HCT116 (cell line): ENCODE measurements around the gene PARVB. TPM values are rescaled to one million over a fixed set of nuclear protein-coding genes. Genes with fewer than 3 reads are reported as not detected.

ENCODE experiments used
- ATAC-seq: fragments of 200-7000 bp; cut with Tn5 transposase; 2 replicates; pipeline ENCODE4 v1.9.1; 2020; ENCODE audit warnings: mild to moderate bottlenecking, moderate library complexity
- BruUV-seq: library from RNA; stranded (reverse); fragments of 400-500 nt; replicated peaks from 2 replicates; lab custom pipeline; 2021; lab: Mats Ljungman, UMichigan
- CTCF ChIA-PET: fragments of 300-600 bp; sonication (Branson Sonifier 250); formaldehyde crosslinking; loops from one replicate; lab custom pipeline; 2021; ENCODE audit warnings: antibody characterized with exemption; lab: Charles Lee
- POLR2A ChIA-PET: fragments of 300-600, 350-600 bp; sonication (Branson Sonifier 250); formaldehyde crosslinking; loops from one replicate; lab custom pipeline; 2021; ENCODE audit warnings: antibody characterized with exemption; lab: Charles Lee
- RAD21 ChIA-PET, 2 experiments: fragments of 300-600 bp; sonication (Branson Sonifier 250); formaldehyde crosslinking; loops; one replicate each; lab custom pipeline; 2023; ENCODE audit warnings: low total read pairs in 2 of 2; ENCODE audit not compliant: uncharacterized antibody in 2 of 2, unreplicated experiment in 2 of 2, low non-redundant PET in 1 of 2; lab: Charles Lee
- DNase-seq: peaks from one replicate; pipeline ENCODE4 v3.0.0-alpha.2; 2010; ENCODE audit warnings: low read depth, low spot score
- H2AFZ ChIP-seq: fragments of 200-600 bp; shearing (Covaris generic), sonication (generic); 2 replicates; pipeline ENCODE4 v1.6.1; 2017; ENCODE audit warnings: low read depth, mixed run types, mixed read lengths, antibody characterized with exemption, low read length; ENCODE audit not compliant: poor library complexity, severe bottlenecking
- H3K27ac ChIP-seq: 2 replicates; pipeline ENCODE4 v1.5.1; 2012; ENCODE audit warnings: low read depth, low read length
- H3K27me3 ChIP-seq: fragments of 200-600 bp; sonication (generic); 2 replicates; pipeline ENCODE4 v1.6.1; 2016; ENCODE audit warnings: mixed run types, low read length, mixed read lengths; ENCODE audit not compliant: insufficient read depth
- H3K36me3 ChIP-seq, 2 experiments: fragments of 200-500 bp in 1 of 2; fragments of 200-600 bp in 1 of 2; sonication (Bioruptor generic) in 1 of 2; sonication (generic) in 1 of 2; 2 replicates each; pipeline versions ENCODE4 v1.5.1 to v1.6.1; 2014 to 2016; ENCODE audit warnings: low read length in 2 of 2, inconsistent platforms in 1 of 2, mixed read lengths in 1 of 2, mixed run types in 1 of 2; ENCODE audit not compliant: insufficient read depth in 2 of 2, control insufficient read depth in 1 of 2
- H3K4me1 ChIP-seq, 2 experiments: fragments of 200-600 bp in 1 of 2; sonication (generic) in 1 of 2; 2 replicates each; pipeline versions ENCODE4 v1.5.1 to v1.6.1; 2012 to 2017; ENCODE audit warnings: low read length in 2 of 2, inconsistent platforms in 1 of 2, mild to moderate bottlenecking in 1 of 2, mixed read lengths in 1 of 2, mixed run types in 1 of 2, moderate library complexity in 1 of 2; ENCODE audit not compliant: insufficient read depth in 2 of 2, control insufficient read depth in 1 of 2
- H3K4me2 ChIP-seq: fragments of 200-600 bp; sonication (generic); 2 replicates; pipeline ENCODE4 v1.6.1; 2017; ENCODE audit warnings: mixed run types, low read length, mixed read lengths
- H3K4me3 ChIP-seq, 2 experiments: fragments of 200-600 bp in 1 of 2; sonication (generic) in 1 of 2; replicated peaks in 1 of 2; 2 replicates each; pipeline ENCODE4 v1.5.1; 2011 to 2016; ENCODE audit warnings: low read length in 2 of 2, control low read depth in 1 of 2, low read depth in 1 of 2, mild to moderate bottlenecking in 1 of 2, mixed read lengths in 1 of 2, mixed run types in 1 of 2
- H3K79me2 ChIP-seq: fragments of 200-600 bp; sonication (generic); 2 replicates; pipeline ENCODE4 v1.6.1; 2017; ENCODE audit warnings: mild to moderate bottlenecking, mixed run types, low read length, moderate library complexity, mixed read lengths; ENCODE audit not compliant: insufficient read depth
- H3K9ac ChIP-seq: fragments of 200-600 bp; sonication (generic); 2 replicates; pipeline ENCODE4 v1.6.1; 2016; ENCODE audit warnings: low read length, mixed read lengths
- H3K9me2 ChIP-seq: fragments of 200-600 bp; sonication (generic), shearing (Covaris generic); 2 replicates; pipeline ENCODE4 v1.6.1; 2017; ENCODE audit warnings: mixed run types, mild to moderate bottlenecking, moderate library complexity; ENCODE audit not compliant: insufficient read depth
- H3K9me3 ChIP-seq, 2 experiments: fragments of 200-500 bp in 1 of 2; fragments of 200-600 bp in 1 of 2; sonication (Bioruptor generic) in 1 of 2; sonication (generic) in 1 of 2; 2 replicates each; pipeline ENCODE4 v1.6.1; 2014 to 2017; ENCODE audit warnings: low read length in 2 of 2, mixed read lengths in 2 of 2, inconsistent platforms in 1 of 2, low read depth in 1 of 2, mild to moderate bottlenecking in 1 of 2, mixed run types in 1 of 2, moderate library complexity in 1 of 2; ENCODE audit not compliant: control insufficient read depth in 1 of 2, insufficient read depth in 1 of 2
- H4K20me1 ChIP-seq: fragments of 200-600 bp; sonication (generic), shearing (Covaris generic); 2 replicates; pipeline ENCODE4 v1.6.1; 2017; ENCODE audit warnings: mixed run types, mild to moderate bottlenecking, moderate library complexity; ENCODE audit not compliant: insufficient read depth
- CEBPB ChIP-seq: IDR thresholded peaks from 2 replicates; pipeline ENCODE4 v1.6.1; 2012; ENCODE audit warnings: low read depth
- ELF1 ChIP-seq: IDR thresholded peaks from 2 replicates; pipeline ENCODE4 v1.6.1; 2012; ENCODE audit warnings: low read depth, borderline replicate concordance
- EZH2 ChIP-seq: fragments of 200-600 bp; sonication (generic); IDR thresholded peaks from 2 replicates; pipeline ENCODE4 v1.6.1; 2017; ENCODE audit warnings: antibody characterized with exemption, mixed run types
- EZH2phosphoT487 ChIP-seq: fragments of 200-600 bp; IDR thresholded peaks from 2 replicates; pipeline ENCODE4 v1.6.1; 2018; ENCODE audit warnings: antibody characterized with exemption, borderline replicate concordance
- FOSL1 ChIP-seq: IDR thresholded peaks from 2 replicates; pipeline ENCODE4 v1.6.1; 2012; ENCODE audit warnings: low read depth
- RAD21 ChIP-seq: IDR thresholded peaks from 2 replicates; pipeline ENCODE4 v1.6.1; 2012; ENCODE audit warnings: low read depth, mild to moderate bottlenecking
- SIN3A ChIP-seq: IDR thresholded peaks from 2 replicates; pipeline ENCODE4 v1.6.1; 2012; ENCODE audit warnings: low read depth
- SP1 ChIP-seq: IDR thresholded peaks from 2 replicates; pipeline ENCODE4 v1.6.1; 2012; ENCODE audit warnings: low read depth
- TCF7L2 ChIP-seq: IDR thresholded peaks from 2 replicates; pipeline ENCODE4 v1.7.0; 2011; ENCODE audit warnings: borderline replicate concordance, inconsistent platforms; ENCODE audit not compliant: insufficient read depth, insufficient read length; ENCODE audit errors: extremely low read depth
- YY1 ChIP-seq: IDR thresholded peaks from 2 replicates; pipeline ENCODE4 v1.6.1; 2011; ENCODE audit warnings: low read length, low read depth, moderate library complexity, mild to moderate bottlenecking; ENCODE audit not compliant: insufficient replicate concordance; ENCODE audit errors: extremely low read depth
- ZNF274 ChIP-seq: fragments of 200-500 bp; sonication (Bioruptor generic); IDR thresholded peaks from 2 replicates; pipeline ENCODE4 v1.6.1; 2014; ENCODE audit warnings: mild to moderate bottlenecking, low read depth, low read length, inconsistent platforms
- intact Hi-C: fragments of 100-400 bp; cut with micrococcal nuclease; formaldehyde crosslinking; loops from 2 replicates; pipeline ENCODE4 v1.10.0; 2022
- total RNA-seq: library from RNA; stranded (reverse); gene quantifications from one replicate; pipeline ENCODE4 v1.2.1, GENCODE V29; 2021; ENCODE audit not compliant: unreplicated experiment
- TF ChIP-seq, protein P1 (sequence below): IDR thresholded peaks from 2 replicates; pipeline ENCODE4 v1.6.1; 2012; ENCODE audit warnings: low read depth
- TF ChIP-seq, protein P2 (sequence below): IDR thresholded peaks from 2 replicates; pipeline ENCODE4 v1.6.1; 2012

Gene PARVB
- total RNA-seq, 1 experiment from 2014 or later = 21.4 TPM

GRCh38 chr22:43998679-43999264 is 25.3 kb upstream of the PARVB start:
- Histone ChIP-seq H3K4me1 (no peaks in the 10 kb centered on the region), H3K4me2 (no peak overlapping the region), H3K36me3 (peaks cover 9 to 13% of the 10 kb centered on the region in 2 experiments; a peak in 3 of 4 replicates), H3K9ac (no peak overlapping the region), H2AFZ (no peak overlapping the region), H3K79me2 (no peaks in the 10 kb centered on the region), H3K27me3 (no peaks in the 10 kb centered on the region), H4K20me1 (no peaks in the 10 kb centered on the region), H3K9me2 (no peaks in the 10 kb centered on the region), H3K4me3 (no peak overlapping the region), H3K9me3 (no peaks in the 10 kb centered on the region), H3K27ac (no peak overlapping the region)
- intact Hi-C loops = no loop called here
- DNase-seq (no peak), ATAC-seq (no peak)
- POLR2A ChIA-PET = no interaction called here
- CTCF ChIA-PET = no interaction called here
- RAD21 ChIA-PET = no interaction called here
- BruUV-seq = no TSS peak
- TF ChIP-seq YY1 (no peak), EZH2 (no peak), RAD21 (no peak), ELF1 (no peak), SP1 (no peak), EZH2phosphoT487 (no peak), FOSL1 (no peak), TCF7L2 (no peak), ZNF274 (no peak)

DNA sequence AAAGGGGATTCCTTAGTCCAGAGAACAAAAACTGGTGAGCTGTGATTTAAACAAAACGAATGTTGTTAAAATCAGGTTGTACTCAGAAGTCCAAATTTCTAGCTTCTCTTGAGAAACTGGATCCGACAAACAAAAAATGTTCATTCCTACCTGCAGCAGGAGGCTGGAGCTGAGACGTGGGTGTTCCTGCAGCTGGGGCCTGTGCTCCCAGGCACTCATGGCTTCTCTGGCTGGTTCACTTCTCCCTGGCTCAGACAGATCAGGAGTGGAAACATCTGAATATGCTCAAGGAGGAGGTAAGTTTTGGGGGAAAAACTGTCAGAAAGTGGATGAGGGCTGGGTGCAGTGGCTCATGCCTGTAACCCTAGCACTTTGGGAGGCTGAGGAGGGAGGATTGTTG is 24.7 kb upstream of the PARVB start:
- no peaks in the 10 kb centered on the region for H3K27me3 ChIP-seq
- H4K20me1 ChIP-seq = no peaks in the 10 kb centered on the region
- H3K36me3 ChIP-seq = peaks cover 8 to 10% of the 10 kb centered on the region in 2 experiments; a peak in 3 of 4 replicates
- BruUV-seq = no TSS peak
- ChIA-PET CTCF (no interaction called here), RAD21 (no interaction called here), POLR2A (no interaction called here)
- TF ChIP-seq CEBPB (no peak), EZH2phosphoT487 (no peak), SIN3A (no peak)
- TF ChIP-seq, protein P1, sequence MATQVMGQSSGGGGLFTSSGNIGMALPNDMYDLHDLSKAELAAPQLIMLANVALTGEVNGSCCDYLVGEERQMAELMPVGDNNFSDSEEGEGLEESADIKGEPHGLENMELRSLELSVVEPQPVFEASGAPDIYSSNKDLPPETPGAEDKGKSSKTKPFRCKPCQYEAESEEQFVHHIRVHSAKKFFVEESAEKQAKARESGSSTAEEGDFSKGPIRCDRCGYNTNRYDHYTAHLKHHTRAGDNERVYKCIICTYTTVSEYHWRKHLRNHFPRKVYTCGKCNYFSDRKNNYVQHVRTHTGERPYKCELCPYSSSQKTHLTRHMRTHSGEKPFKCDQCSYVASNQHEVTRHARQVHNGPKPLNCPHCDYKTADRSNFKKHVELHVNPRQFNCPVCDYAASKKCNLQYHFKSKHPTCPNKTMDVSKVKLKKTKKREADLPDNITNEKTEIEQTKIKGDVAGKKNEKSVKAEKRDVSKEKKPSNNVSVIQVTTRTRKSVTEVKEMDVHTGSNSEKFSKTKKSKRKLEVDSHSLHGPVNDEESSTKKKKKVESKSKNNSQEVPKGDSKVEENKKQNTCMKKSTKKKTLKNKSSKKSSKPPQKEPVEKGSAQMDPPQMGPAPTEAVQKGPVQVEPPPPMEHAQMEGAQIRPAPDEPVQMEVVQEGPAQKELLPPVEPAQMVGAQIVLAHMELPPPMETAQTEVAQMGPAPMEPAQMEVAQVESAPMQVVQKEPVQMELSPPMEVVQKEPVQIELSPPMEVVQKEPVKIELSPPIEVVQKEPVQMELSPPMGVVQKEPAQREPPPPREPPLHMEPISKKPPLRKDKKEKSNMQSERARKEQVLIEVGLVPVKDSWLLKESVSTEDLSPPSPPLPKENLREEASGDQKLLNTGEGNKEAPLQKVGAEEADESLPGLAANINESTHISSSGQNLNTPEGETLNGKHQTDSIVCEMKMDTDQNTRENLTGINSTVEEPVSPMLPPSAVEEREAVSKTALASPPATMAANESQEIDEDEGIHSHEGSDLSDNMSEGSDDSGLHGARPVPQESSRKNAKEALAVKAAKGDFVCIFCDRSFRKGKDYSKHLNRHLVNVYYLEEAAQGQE = no peak
- TF ChIP-seq, protein P2, sequence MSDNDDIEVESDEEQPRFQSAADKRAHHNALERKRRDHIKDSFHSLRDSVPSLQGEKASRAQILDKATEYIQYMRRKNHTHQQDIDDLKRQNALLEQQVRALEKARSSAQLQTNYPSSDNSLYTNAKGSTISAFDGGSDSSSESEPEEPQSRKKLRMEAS = no peak
- no peaks in the 10 kb centered on the region for H3K79me2 ChIP-seq
- ATAC-seq (no peak), DNase-seq (no peak)
- H3K4me1 ChIP-seq = no peaks in the 10 kb centered on the region
- no peak overlapping the region for H2AFZ ChIP-seq
- no peak overlapping the region for H3K4me2 ChIP-seq
- H3K9ac ChIP-seq = no peak overlapping the region
- H3K4me3 ChIP-seq = no peak overlapping the region
- H3K9me2 ChIP-seq = no peaks in the 10 kb centered on the region
- H3K9me3 ChIP-seq = no peaks in the 10 kb centered on the region
- intact Hi-C loops = no loop called here
- no peak overlapping the region for H3K27ac ChIP-seq
